ENCODE data around the gene ARMC9. TPM values are rescaled to one million over a fixed set of nuclear protein-coding genes. Genes with fewer than 3 reads are reported as not detected.
A peak's percentile ranks its signal among the peaks of the same experiment; 100 is the strongest.

Gene ARMC9
- total and polyA plus RNA-seq, 9 donors: 16.7 to 33.5 (median 29.3) TPM

DNA sequence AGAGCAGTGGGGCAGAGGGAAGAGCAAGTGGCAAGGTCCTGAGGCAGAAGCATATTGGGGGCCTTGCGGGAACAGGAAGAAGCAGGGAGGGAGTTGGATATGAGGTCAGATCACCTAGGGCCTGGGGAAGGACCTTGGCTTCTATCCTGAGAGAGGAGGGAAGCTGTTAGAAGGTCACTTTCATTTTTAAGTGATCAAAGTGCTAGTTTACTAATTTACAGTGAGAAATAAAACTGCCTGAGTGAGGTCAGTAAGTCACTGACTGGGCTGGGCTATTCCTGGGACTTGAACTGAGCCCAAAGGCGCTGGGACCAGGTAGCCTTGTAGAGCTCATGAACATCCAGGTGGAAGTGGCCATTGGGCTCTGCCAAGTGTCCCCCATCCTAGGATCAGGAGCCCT lies 120.5 kb downstream of the ARMC9 start:
- TF ChIP-seq POLR2A (IDR thresholded peaks at IDR 0.05): no peak
- TF ChIP-seq EP300 (IDR thresholded peaks at IDR 0.05): no peak
- TF ChIP-seq, protein P1, sequence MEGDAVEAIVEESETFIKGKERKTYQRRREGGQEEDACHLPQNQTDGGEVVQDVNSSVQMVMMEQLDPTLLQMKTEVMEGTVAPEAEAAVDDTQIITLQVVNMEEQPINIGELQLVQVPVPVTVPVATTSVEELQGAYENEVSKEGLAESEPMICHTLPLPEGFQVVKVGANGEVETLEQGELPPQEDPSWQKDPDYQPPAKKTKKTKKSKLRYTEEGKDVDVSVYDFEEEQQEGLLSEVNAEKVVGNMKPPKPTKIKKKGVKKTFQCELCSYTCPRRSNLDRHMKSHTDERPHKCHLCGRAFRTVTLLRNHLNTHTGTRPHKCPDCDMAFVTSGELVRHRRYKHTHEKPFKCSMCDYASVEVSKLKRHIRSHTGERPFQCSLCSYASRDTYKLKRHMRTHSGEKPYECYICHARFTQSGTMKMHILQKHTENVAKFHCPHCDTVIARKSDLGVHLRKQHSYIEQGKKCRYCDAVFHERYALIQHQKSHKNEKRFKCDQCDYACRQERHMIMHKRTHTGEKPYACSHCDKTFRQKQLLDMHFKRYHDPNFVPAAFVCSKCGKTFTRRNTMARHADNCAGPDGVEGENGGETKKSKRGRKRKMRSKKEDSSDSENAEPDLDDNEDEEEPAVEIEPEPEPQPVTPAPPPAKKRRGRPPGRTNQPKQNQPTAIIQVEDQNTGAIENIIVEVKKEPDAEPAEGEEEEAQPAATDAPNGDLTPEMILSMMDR (IDR thresholded peaks at IDR 0.05): no peak
- Histone ChIP-seq H3K4me1 (ENCODE audit: insufficient read depth) (peaks cover 5% of the 10 kb centered on the region), H3K36me3 (no peaks in the 10 kb centered on the region), H3K9me3 (peaks cover 0 to 4% of the 10 kb centered on the region in 2 donors), H3K27ac (no peak overlapping the region), H3K27me3 (no peaks in the 10 kb centered on the region), H3K4me3 (no peak overlapping the region)
- WGBS, 3 donors: 73 to 96% (median 95%) methylated on average over 2 of the region's 2 CpGs
- intact Hi-C loops (cut with DNase I): no loop called here
- DNase-seq: no peak

DNA sequence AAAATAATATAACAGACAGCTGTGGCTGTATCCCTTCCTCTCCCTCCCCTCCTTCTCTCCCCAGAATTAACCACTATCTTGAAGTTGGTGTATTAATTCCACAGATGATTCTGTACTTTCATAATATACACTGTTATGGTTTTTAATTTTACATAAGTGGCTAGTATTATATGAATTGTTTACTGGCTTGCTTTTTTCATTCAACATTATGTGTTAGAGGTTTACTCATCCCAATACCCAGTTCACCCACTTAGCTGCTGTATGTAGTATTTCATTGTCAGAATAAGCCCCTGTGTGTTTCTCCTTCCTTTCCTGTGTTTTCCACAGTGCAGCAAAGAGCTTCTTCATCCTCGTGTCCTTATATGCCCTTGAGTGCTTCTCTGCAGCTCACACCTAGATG lies 121.4 kb downstream of the ARMC9 start:
- H3K27ac ChIP-seq: no peak overlapping the region
- WGBS, 3 donors: 16 to 58% (median 39%) methylated on average over 1 of the region's 1 CpG
- no peak for DNase-seq
- H3K27me3 ChIP-seq: no peaks in the 10 kb centered on the region
- intact Hi-C loops (cut with DNase I): no loop called here
- peaks cover 5% of the 10 kb centered on the region for H3K4me1 ChIP-seq (ENCODE audit: insufficient read depth)
- peaks cover 0 to 4% of the 10 kb centered on the region in 2 donors for H3K9me3 ChIP-seq
- no peaks in the 10 kb centered on the region for H3K36me3 ChIP-seq
- H3K4me3 ChIP-seq: no peak overlapping the region
- TF ChIP-seq EP300 (IDR thresholded peaks at IDR 0.05): no peak
- TF ChIP-seq, protein P1 (IDR thresholded peaks at IDR 0.05): no peak
- no peak for TF ChIP-seq POLR2A (IDR thresholded peaks at IDR 0.05)

DNA sequence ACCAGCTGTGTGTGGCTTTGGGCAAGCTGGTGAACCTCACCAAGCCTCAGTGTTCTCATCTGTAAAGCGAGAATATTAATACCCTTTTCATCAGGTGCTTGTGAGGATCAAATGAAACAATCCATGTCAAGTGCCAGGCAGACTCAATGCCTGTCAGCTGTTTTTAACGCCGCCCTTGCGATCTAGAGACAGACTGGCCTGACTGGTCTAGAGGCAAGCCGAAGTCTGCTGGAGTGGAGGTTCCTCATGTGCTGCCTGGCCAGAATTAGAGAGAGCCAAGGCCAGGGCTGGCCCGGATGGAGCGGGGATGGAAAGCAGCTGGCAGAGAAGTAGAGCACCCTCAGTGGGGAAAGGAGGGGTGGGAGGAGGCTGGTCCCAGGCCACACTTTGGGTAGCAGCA lies 122.6 kb downstream of the ARMC9 start:
- intact Hi-C loops (cut with DNase I): no loop called here
- Histone ChIP-seq H3K36me3 (no peaks in the 10 kb centered on the region), H3K27ac (peak overlapping the region in 1 of 2 donors; percentile 63), H3K4me3 (no peak overlapping the region), H3K27me3 (no peaks in the 10 kb centered on the region), H3K9me3 (peaks cover 0 to 4% of the 10 kb centered on the region in 2 donors), H3K4me1 (ENCODE audit: insufficient read depth) (peaks cover 5% of the 10 kb centered on the region)
- TF ChIP-seq POLR2A (IDR thresholded peaks at IDR 0.05): no peak
- TF ChIP-seq EP300 (IDR thresholded peaks at IDR 0.05): no peak
- TF ChIP-seq, protein P1 (IDR thresholded peaks at IDR 0.05): no peak
- 24 to 25% (median 25%) methylated on average over 7 of the region's 7 CpGs for WGBS, 3 donors
- DNase-seq: peak; percentile 70 to 87 (median 77)

DNA sequence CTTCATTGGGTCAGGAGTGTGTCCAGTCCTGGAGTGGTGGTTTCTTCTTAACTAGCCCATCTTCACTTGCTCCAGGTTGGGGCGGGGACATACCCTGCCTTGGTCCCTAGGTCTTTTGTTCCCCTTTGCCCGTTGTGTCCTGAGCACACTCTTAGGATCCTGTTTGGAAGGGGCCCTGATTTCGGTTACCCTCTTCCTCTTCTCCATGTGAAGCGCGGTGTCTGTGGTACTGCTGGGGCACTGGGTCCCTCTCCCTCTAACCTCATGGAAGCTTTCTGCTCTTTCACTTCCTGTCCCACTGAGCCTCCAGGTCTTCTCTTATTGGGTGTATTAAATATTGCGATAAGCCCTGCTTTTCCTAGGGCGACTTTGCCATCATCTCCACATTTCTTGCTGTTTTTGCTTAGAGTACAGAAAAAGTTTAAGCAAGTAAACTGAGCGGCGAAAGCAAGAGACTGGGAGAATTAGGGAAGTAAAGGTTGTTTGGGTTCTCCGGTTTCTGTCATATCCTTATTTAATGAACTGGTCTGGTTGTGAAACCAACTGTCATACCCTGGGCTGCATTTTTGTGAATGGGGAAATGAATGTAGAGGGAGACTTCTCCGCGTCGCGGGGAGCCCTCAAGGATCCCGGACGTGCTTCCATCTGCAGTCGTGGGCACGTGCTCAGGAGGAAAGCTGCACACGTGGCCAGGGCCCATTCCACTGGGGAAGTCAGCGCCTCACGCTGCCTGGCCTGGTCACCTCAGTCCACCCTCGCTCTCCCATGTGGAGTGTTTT lies 123.3 kb downstream of the ARMC9 start:
- Histone ChIP-seq H3K9me3 (peaks cover 0 to 4% of the 10 kb centered on the region in 2 donors), H3K27me3 (no peaks in the 10 kb centered on the region), H3K36me3 (no peaks in the 10 kb centered on the region), H3K4me1 (ENCODE audit: insufficient read depth) (peaks cover 5% of the 10 kb centered on the region), H3K27ac (peak overlapping the region in 1 of 2 donors; percentile 63), H3K4me3 (no peak overlapping the region)
- TF ChIP-seq POLR2A (IDR thresholded peaks at IDR 0.05) (no peak), EP300 (IDR thresholded peaks at IDR 0.05) (no peak)
- TF ChIP-seq, protein P1 (IDR thresholded peaks at IDR 0.05): no peak
- WGBS, 3 donors: 90 to 92% (median 90%) methylated on average over 22 of the region's 22 CpGs
- no peak for DNase-seq
- intact Hi-C loops (cut with DNase I): no loop called here

All from ovary (tissue), 9 donors.